ENCODE results near the gene ADAMTSL4.

DNA sequence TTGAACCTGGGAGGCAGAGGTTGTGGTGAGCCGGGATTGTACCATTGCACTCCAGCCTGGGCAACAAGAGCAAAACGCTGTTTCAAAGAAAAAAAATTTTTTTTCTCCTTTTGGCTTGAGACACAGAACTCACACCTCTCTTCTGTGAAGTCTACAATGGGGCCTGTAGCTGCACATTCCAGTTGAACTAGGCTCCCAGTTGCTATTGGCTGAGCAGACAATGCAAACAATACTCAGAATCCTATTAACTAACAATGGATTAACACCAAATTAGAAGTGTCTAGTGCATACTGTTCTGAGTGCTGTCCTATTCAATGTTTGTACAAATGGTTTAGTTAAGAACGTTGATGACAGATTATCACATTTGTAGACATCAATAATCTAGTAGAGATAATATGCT lies 47.8 kb downstream of the ADAMTSL4 start:
- TF ChIP-seq, protein P1, sequence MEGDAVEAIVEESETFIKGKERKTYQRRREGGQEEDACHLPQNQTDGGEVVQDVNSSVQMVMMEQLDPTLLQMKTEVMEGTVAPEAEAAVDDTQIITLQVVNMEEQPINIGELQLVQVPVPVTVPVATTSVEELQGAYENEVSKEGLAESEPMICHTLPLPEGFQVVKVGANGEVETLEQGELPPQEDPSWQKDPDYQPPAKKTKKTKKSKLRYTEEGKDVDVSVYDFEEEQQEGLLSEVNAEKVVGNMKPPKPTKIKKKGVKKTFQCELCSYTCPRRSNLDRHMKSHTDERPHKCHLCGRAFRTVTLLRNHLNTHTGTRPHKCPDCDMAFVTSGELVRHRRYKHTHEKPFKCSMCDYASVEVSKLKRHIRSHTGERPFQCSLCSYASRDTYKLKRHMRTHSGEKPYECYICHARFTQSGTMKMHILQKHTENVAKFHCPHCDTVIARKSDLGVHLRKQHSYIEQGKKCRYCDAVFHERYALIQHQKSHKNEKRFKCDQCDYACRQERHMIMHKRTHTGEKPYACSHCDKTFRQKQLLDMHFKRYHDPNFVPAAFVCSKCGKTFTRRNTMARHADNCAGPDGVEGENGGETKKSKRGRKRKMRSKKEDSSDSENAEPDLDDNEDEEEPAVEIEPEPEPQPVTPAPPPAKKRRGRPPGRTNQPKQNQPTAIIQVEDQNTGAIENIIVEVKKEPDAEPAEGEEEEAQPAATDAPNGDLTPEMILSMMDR (IDR thresholded peaks at IDR 0.05; ENCODE audit: low read depth, low read length) = no peak
- TF ChIP-seq POLR2A (IDR thresholded peaks at IDR 0.05; ENCODE audit: extremely low read depth, insufficient read length) = no peak
- TF ChIP-seq MYC (IDR thresholded peaks at IDR 0.05; ENCODE audit: low read depth, low read length) = no peak
- TF ChIP-seq, protein P2, sequence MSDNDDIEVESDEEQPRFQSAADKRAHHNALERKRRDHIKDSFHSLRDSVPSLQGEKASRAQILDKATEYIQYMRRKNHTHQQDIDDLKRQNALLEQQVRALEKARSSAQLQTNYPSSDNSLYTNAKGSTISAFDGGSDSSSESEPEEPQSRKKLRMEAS (IDR thresholded peaks at IDR 0.05; ENCODE audit: low read depth, low read length) = no peak

Measured in NB4 (cell line).